SK-N-SH treated with all-trans-retinoic acid at 6 μM for 48 hours (cell line): ENCODE measurements around the gene MRGPRF.

Experiments used
- ARNTL ChIP-seq: fragments of 450-650 bp; formaldehyde crosslinking; IDR thresholded peaks from 2 replicates; pipeline ENCODE4 v1.5.0; 2020; ENCODE audit warnings: low read depth, mild to moderate bottlenecking, moderate library complexity, borderline replicate concordance
- BACH2 ChIP-seq: fragments of 250-450 bp; sonication (Bioruptor Pico); IDR thresholded peaks from 2 replicates; pipeline ENCODE4 v1.9.0; 2021; ENCODE audit warnings: mild to moderate bottlenecking, borderline replicate concordance
- OSR1 ChIP-seq: fragments of 250-450 bp; sonication (Bioruptor Pico); IDR thresholded peaks from 2 replicates; pipeline ENCODE4 v1.8.0; 2022; ENCODE audit warnings: moderate library complexity, mild to moderate bottlenecking, inconsistent platforms
- RARB ChIP-seq: fragments of 250-450 bp; sonication (Bioruptor Pico); IDR thresholded peaks from 2 replicates; pipeline ENCODE4 v1.8.0; 2021; ENCODE audit warnings: mild to moderate bottlenecking, moderate library complexity
- SNAI2 ChIP-seq: fragments of 250-450 bp; sonication (Bioruptor Pico); IDR thresholded peaks from 2 replicates; pipeline ENCODE4 v1.5.0; 2020; ENCODE audit warnings: mild to moderate bottlenecking, moderate library complexity
- TOX ChIP-seq: fragments of 250-450 bp; sonication (Bioruptor Pico); IDR thresholded peaks from 2 replicates; pipeline ENCODE4 v1.8.0; 2021; ENCODE audit warnings: mild to moderate bottlenecking, moderate library complexity, borderline replicate concordance
- ZC3H10 ChIP-seq: fragments of 250-450 bp; sonication (Bioruptor Pico); IDR thresholded peaks from 2 replicates; pipeline ENCODE4 v1.5.1; 2021; ENCODE audit warnings: mild to moderate bottlenecking, moderate library complexity
- ZFP3 ChIP-seq: fragments of 250-450 bp; sonication (Bioruptor Pico); IDR thresholded peaks from 2 replicates; pipeline ENCODE4 v1.5.0; 2020; ENCODE audit warnings: mild to moderate bottlenecking, moderate library complexity
- ZNF70 ChIP-seq: fragments of 450-650 bp; formaldehyde crosslinking; IDR thresholded peaks from 2 replicates; pipeline ENCODE4 v1.5.0; 2020; ENCODE audit warnings: mild to moderate bottlenecking, moderate library complexity
- ZNF8 ChIP-seq: fragments of 450-650 bp; formaldehyde crosslinking; IDR thresholded peaks from 2 replicates; pipeline ENCODE4 v1.5.0; 2020; ENCODE audit warnings: mild to moderate bottlenecking, moderate library complexity
- TF ChIP-seq, protein P1 (sequence below): fragments of 250-450 bp; sonication (Bioruptor Pico); IDR thresholded peaks from 2 replicates; pipeline ENCODE4 v1.8.0; 2021; ENCODE audit warnings: low read depth, mild to moderate bottlenecking, moderate library complexity, borderline replicate concordance
- TF ChIP-seq, protein P2 (sequence below): fragments of 250-450 bp; sonication (Bioruptor Pico); IDR thresholded peaks from 2 replicates; pipeline ENCODE4 v1.5.0; 2020; ENCODE audit warnings: mild to moderate bottlenecking, moderate library complexity
- TF ChIP-seq, protein P3 (sequence below): fragments of 250-450 bp; sonication (Bioruptor Pico); IDR thresholded peaks from 2 replicates; pipeline ENCODE4 v1.8.0; 2020; ENCODE audit warnings: mild to moderate bottlenecking, moderate library complexity, borderline replicate concordance

DNA sequence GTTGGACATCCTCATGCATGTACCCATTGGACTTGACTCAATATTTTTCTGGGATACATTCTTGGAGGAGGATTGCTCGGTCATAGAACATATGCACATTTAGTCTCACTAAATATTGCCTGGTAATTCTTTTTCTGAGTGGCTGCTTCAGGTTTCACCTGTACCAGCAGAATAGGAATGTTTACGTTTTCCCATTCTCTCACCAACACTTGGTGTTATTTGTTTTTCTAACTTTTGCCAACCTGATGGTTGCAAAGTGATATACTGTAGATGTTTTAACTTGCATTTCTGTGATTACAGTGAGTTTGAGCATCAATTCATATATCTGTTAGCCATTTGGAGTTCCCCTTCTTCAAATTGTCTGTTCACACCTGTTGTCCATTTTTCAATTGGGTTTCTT lies 30.9 kb downstream of the MRGPRF start:
- TF ChIP-seq RARB (CRISPR knock-in tag) (no peak), ZNF8 (CRISPR knock-in tag) (no peak), ZFP3 (no peak), OSR1 (no peak), ZC3H10 (CRISPR knock-in tag) (no peak), BACH2 (CRISPR knock-in tag) (no peak), ZNF70 (CRISPR knock-in tag) (no peak), TOX (no peak), SNAI2 (CRISPR knock-in tag) (no peak), ARNTL (CRISPR knock-in tag) (no peak)
- TF ChIP-seq, protein P1, sequence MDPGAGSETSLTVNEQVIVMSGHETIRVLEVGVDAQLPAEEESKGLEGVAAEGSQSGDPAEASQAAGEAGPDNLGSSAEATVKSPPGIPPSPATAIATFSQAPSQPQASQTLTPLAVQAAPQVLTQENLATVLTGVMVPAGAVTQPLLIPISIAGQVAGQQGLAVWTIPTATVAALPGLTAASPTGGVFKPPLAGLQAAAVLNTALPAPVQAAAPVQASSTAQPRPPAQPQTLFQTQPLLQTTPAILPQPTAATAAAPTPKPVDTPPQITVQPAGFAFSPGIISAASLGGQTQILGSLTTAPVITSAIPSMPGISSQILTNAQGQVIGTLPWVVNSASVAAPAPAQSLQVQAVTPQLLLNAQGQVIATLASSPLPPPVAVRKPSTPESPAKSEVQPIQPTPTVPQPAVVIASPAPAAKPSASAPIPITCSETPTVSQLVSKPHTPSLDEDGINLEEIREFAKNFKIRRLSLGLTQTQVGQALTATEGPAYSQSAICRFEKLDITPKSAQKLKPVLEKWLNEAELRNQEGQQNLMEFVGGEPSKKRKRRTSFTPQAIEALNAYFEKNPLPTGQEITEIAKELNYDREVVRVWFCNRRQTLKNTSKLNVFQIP (CRISPR knock-in tag) = no peak
- TF ChIP-seq, protein P2, sequence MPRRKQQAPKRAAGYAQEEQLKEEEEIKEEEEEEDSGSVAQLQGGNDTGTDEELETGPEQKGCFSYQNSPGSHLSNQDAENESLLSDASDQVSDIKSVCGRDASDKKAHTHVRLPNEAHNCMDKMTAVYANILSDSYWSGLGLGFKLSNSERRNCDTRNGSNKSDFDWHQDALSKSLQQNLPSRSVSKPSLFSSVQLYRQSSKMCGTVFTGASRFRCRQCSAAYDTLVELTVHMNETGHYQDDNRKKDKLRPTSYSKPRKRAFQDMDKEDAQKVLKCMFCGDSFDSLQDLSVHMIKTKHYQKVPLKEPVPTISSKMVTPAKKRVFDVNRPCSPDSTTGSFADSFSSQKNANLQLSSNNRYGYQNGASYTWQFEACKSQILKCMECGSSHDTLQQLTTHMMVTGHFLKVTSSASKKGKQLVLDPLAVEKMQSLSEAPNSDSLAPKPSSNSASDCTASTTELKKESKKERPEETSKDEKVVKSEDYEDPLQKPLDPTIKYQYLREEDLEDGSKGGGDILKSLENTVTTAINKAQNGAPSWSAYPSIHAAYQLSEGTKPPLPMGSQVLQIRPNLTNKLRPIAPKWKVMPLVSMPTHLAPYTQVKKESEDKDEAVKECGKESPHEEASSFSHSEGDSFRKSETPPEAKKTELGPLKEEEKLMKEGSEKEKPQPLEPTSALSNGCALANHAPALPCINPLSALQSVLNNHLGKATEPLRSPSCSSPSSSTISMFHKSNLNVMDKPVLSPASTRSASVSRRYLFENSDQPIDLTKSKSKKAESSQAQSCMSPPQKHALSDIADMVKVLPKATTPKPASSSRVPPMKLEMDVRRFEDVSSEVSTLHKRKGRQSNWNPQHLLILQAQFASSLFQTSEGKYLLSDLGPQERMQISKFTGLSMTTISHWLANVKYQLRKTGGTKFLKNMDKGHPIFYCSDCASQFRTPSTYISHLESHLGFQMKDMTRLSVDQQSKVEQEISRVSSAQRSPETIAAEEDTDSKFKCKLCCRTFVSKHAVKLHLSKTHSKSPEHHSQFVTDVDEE (CRISPR knock-in tag) = no peak
- TF ChIP-seq, protein P3, sequence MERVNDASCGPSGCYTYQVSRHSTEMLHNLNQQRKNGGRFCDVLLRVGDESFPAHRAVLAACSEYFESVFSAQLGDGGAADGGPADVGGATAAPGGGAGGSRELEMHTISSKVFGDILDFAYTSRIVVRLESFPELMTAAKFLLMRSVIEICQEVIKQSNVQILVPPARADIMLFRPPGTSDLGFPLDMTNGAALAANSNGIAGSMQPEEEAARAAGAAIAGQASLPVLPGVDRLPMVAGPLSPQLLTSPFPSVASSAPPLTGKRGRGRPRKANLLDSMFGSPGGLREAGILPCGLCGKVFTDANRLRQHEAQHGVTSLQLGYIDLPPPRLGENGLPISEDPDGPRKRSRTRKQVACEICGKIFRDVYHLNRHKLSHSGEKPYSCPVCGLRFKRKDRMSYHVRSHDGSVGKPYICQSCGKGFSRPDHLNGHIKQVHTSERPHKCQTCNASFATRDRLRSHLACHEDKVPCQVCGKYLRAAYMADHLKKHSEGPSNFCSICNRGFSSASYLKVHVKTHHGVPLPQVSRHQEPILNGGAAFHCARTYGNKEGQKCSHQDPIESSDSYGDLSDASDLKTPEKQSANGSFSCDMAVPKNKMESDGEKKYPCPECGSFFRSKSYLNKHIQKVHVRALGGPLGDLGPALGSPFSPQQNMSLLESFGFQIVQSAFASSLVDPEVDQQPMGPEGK (CRISPR knock-in tag) = no peak
